ENCODE results near the gene CFAP43. TPM values are rescaled to one million over a fixed set of nuclear protein-coding genes. Genes with fewer than 3 reads are reported as not detected.
A peak's percentile ranks its signal among the peaks of the same experiment; 100 is the strongest.

The CFAP43 gene, protein sequence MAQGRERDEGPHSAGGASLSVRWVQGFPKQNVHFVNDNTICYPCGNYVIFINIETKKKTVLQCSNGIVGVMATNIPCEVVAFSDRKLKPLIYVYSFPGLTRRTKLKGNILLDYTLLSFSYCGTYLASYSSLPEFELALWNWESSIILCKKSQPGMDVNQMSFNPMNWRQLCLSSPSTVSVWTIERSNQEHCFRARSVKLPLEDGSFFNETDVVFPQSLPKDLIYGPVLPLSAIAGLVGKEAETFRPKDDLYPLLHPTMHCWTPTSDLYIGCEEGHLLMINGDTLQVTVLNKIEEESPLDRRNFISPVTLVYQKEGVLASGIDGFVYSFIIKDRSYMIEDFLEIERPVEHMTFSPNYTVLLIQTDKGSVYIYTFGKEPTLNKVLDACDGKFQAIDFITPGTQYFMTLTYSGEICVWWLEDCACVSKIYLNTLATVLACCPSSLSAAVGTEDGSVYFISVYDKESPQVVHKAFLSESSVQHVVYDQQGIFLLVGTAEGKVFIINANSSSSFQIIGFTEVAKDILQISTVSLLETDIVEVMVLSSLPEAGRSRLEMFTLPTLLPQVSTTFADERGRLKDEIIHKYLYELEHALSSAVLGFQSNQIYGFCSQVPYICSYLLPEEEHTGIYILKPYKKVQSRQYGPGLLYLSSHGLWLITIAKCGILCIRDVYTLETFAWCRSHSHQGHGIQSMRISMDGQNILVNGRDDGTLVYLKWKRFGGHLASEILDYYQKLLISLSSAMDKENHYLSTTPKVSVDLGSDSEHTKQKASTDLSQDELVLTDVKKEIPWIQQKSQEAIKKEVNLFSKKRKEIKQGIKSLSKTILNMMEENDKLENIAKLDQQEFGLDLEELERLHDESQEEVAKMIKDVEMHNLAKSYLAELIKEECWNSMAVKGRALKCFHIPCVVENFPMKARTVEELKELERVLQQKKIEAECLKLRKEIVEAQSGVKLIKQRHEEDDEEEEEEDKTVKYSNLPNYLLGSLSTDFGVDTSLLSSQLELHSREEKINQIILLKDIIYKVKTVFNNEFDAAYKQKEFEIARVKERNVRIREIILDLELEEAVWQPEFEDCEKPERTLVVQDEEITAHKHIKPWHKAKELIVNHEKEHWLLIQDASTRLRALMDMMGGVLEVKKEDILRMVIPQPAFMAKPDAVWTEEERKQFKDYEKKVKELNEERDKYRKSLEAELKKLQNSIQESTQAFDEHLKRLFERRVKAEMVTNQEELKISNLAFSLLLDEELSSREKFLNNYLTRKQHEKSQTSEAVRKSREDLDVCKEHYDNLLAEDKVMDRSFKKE (N-terminal part only)
- total RNA-seq: 0.98 TPM

DNA sequence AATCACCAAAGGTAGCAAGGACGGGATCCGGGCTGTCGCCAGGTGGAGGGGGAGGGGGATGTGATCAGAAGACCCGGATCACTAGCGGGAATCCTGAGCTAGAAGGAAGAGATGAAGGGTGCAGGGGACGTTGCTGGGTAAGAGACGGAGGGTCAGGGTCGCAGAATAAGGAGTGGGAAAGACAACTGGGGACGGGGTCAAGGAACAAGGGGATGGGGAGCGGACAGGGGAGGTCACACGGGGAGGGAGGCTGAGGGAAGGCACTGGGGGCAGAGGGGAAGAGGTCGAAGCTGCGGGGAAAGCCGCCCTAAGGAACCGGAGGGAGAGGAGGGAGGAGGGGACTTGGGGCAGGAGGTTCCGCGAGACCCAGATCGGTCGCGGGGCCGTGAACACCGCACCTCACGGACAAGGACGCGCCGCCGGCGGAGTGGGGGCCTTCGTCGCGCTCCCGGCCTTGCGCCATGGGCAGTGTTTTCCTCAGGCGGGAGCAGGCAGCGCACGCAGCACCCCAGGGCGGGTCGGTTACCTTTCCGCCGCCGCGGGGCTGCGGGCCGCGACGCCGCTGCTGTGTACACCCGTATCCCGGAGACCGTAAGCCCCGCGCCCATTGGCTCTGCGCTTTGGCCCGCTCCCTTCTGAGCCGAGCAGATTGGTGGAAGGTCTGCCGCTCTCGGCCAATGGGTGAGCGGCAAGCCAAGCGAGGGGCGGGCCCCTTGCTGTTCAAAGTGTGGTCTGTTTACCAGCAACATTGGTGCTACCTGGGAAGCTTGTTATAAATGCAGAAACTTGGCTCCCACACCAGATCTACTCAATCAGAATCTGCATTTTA, at the start of gene CFAP43:
Gene CFAP43, minus strand, starts transcription at position 581 of the 829 bp plus-strand sequence. Its CDS starts 118 bp downstream, at position 463.
- DNase-seq (ENCODE audit: low spot score): peak; percentile 100
- peak; percentile 100 for ATAC-seq
- intact Hi-C loops (cut with DNase I): no loop called here

- intact Hi-C loops (cut with DNase I): no loop called here
- ATAC-seq (no peak), DNase-seq (ENCODE audit: low spot score) (no peak)
Measured at GRCh38 chr10:104281694-104282093, 49.5 kb upstream of the CFAP43 start.

GRCh38 chr10:104279550-104280259, 47.5 kb upstream of the CFAP43 start:
- intact Hi-C loops (cut with DNase I): no loop called here
- DNase-seq (ENCODE audit: low spot score) (no peak), ATAC-seq (no peak)

DNA sequence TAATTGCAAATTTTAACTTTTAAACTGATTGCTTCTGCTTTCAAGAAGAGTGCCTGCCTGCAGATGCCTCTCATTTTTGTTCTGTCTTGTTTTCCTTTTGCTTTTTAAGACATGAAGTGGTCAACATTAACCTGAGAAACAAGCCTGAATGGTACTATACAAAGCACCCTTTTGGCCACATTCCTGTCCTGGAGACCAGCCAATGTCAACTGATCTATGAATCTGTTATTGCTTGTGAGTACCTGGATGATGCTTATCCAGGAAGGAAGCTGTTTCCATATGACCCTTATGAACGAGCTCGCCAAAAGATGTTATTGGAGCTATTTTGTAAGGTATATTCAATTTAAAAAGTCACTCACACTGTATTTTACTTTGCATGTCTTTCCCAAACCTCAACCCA, 45.6 kb upstream of the CFAP43 start:
- intact Hi-C loops (cut with DNase I): no loop called here
- ATAC-seq (no peak), DNase-seq (ENCODE audit: low spot score) (no peak)

DNA sequence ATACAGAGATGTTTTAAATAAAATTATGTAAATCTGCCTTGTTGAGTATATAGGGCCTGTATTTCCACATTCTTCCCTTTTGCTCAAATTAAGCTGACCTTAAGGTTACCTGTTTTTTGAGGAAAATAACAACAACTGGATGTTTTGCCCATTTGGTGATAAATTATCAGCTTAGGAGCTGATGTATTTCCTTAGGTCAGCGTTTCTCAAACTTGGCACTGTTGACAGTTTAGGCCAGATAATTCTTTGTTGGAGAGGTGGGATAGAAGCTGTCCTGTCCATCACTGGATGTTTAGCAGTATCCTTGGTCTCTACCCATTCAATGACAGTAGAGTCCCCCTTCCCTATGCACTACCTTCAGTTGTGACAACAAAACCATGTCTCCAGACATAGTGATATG, 44.0 kb upstream of the CFAP43 start:
- intact Hi-C loops (cut with DNase I): no loop called here
- no peak for ATAC-seq
- DNase-seq (ENCODE audit: low spot score): no peak

DNA sequence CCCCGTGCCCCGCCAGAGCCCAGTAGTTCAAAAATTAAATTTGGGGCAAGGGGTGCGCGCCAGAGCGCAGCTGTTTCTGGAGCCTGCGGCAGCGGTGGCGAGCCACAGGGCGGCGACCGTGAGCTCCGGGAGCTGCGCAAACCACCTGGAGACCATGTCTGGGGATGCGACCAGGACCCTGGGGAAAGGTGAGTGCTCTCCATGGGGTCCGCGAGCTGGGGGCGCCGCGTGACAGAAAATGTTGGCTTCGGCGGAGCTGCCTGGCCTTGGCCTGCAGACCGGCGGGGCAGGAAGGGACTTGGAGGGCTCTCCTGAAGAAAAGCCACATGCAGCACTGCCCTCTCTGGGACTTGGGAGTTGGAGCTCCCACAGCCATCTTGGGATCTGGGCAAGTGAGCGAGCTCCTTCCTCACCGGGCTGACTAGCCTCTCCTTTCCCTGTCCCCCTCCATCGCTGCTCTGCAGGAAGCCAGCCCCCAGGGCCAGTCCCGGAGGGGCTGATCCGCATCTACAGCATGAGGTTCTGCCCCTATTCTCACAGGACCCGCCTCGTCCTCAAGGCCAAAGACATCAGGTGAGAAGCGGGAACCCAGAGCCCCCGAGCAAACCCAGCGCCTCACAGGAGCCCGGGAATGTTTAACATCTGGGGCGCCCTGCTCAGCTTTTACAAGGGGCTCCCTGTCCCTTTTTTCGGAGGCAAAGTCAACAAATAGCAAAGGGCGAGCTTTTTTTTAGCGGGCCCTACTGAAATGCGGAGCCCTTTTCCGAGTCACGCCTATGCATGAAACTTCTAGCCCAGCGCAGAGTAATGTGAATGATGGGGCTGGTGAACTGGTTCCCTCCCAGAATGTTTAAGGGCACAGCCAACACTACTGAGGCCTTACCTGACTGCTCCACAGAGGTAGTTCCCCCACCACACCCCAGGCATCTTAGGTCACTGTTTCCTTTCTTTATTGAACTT, 42.9 kb upstream of the CFAP43 start:
- intact Hi-C loops (cut with DNase I): no loop called here
- DNase-seq (ENCODE audit: low spot score) (peak; percentile 61), ATAC-seq (peak; percentile 60)

GRCh38 chr10:104273899-104274575, 41.9 kb upstream of the CFAP43 start:
- no peak for DNase-seq (ENCODE audit: low spot score)
- intact Hi-C loops (cut with DNase I): no loop called here
- no peak for ATAC-seq

GRCh38 chr10:104273286-104273685, 41.1 kb upstream of the CFAP43 start:
- intact Hi-C loops (cut with DNase I): no loop called here
- ATAC-seq (no peak), DNase-seq (ENCODE audit: low spot score) (no peak)

GRCh38 chr10:104268713-104269645, 36.8 kb upstream of the CFAP43 start, which contains the start of gene GSTO2:
Gene GSTO2, plus strand, starts transcription at chr10:104269184. Its CDS starts 5,732 bp downstream, at chr10:104274916.
- intact Hi-C loops (cut with DNase I): no loop called here

DNA sequence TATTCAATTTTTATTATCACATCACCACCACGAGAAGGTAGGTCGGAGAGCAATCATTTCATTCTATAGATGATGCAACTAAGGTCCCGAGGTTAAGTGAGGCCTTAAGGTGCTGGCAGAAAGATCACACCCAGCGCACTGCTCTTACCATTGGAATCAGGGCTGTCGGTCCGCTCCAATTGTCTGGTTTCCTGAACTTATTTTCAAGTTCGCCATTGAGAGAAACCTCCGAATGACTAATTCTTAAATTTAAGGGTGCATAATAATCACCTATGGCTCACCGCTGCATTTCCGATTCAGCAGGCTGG, 36.2 kb upstream of the CFAP43 start:
- DNase-seq (ENCODE audit: low spot score): no peak
- intact Hi-C loops (cut with DNase I): no loop called here
- no peak for ATAC-seq

More at GRCh38 chr10:104268713-104269645, 36.8 kb upstream of the CFAP43 start, which contains the start of gene GSTO2:
- DNase-seq (ENCODE audit: low spot score) (peak; percentile 98), ATAC-seq (peak; percentile 100)

DNA sequence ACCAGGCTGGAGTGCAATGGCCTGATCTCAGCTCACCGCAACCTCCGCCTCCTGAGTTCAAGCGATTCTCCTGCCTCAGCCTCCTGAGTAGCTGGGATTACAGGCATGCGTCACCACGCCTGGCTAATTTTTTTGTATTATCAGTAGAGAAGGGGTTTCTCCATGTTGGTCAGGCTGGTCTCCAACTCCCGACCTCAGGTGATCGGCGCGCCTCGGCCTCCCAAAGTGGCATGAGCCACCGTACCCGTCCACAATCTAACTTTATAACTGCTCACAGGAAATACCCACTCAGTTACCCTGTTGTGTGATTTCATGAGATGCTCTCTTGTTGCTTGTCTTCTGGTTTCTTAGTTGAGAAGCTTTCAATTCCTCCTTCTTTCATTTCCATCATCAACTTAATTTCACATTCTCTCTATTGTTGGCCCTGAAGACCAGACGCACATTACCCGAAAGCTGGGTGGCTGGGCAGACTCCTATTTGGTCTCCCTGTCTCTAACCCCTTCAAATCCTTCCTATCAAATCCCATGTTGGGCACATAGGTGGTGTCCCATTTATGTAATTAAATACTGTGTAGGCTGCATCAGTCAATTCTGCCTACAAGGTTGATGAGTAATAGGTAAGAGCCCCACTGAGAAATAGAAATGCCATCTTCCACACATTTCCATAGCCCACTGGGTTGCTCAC, 35.7 kb upstream of the CFAP43 start:
- ATAC-seq (no peak), DNase-seq (ENCODE audit: low spot score) (no peak)
- intact Hi-C loops (cut with DNase I): no loop called here

DNA sequence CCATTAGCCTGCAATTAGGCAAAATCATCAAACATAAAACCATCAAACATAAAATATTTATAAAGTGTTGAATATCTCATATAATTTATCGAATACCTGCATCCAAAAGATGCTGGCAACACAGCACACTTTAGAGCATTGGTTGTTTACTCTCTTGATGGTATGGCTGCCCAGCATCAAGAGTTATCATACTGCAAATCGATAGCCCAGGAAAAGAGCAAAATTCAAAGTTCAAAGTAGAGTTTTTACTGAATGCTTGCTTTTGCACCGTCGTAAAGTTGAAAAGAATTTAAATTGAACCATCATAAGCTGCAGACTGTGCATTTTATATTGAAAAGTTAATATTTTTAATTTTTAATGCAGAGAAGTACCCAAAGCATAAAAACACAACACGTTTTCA, 32.6 kb upstream of the CFAP43 start:
- DNase-seq (ENCODE audit: low spot score): no peak
- intact Hi-C loops (cut with DNase I): no loop called here
- no peak for ATAC-seq

GRCh38 chr10:104262055-104262454, 29.9 kb upstream of the CFAP43 start:
- intact Hi-C loops (cut with DNase I): no loop called here
- no peak for DNase-seq (ENCODE audit: low spot score)
- ATAC-seq: no peak

DNA sequence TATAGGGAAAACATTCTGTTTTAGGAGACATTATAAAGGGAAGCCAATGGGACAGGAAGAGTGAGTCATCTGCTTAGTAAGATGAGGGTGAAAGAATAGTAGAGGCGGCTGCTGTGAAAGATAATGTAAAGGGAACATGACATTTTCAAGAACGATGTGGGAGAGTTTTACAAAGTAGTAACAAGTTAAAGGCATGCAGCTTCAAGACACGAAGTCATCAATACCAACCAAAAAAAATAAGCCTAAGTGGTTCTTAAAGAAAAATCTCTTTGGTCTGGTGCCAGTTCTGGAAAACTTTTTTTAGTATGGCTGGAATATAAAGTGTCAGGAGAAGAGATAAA, 28.6 kb upstream of the CFAP43 start:
- no peak for DNase-seq (ENCODE audit: low spot score)
- no peak for ATAC-seq
- intact Hi-C loops (cut with DNase I): no loop called here

All from sciatic nerve (tissue), 2 donors.